ENCODE measurements around the gene CUL2. TPM values are rescaled to one million over a fixed set of nuclear protein-coding genes. Genes with fewer than 3 reads are reported as not detected.
A peak's percentile ranks its signal among the peaks of the same experiment; 100 is the strongest.

The CUL2 gene
- total RNA-seq, 3 donors from 2014 or later, result 18.5 to 40.4 (median 24.7) TPM

- intact Hi-C loops (cut with DNase I, micrococcal nuclease), result no loop called here
- H3K9me3 ChIP-seq, result no peaks in the 10 kb centered on the region
- no peak for TF ChIP-seq CTCF (IDR thresholded peaks at IDR 0.05)
Observed at GRCh38 chr10:34964166-34964800, 125.9 kb downstream of the CUL2 start.

GRCh38 chr10:34962866-34963265 is 127.3 kb downstream of the CUL2 start:
- Histone ChIP-seq H3K4me3 (no peak overlapping the region), H3K9me3 (no peaks in the 10 kb centered on the region), H3K4me1 (ENCODE audit: low read depth) (no peaks in the 10 kb centered on the region), H3K36me3 (ENCODE audit: low read depth) (no peaks in the 10 kb centered on the region)
- no peak for TF ChIP-seq CTCF (IDR thresholded peaks at IDR 0.05)
- intact Hi-C loops (cut with DNase I, micrococcal nuclease), result no loop called here
- DNase-seq, result no peak
- ATAC-seq, result no peak

More at GRCh38 chr10:34964166-34964800, 125.9 kb downstream of the CUL2 start:
- no peaks in the 10 kb centered on the region for H3K36me3 ChIP-seq (ENCODE audit: low read depth)
- ATAC-seq, result no peak
- H3K4me1 ChIP-seq (ENCODE audit: low read depth), result no peaks in the 10 kb centered on the region
- no peak overlapping the region for H3K4me3 ChIP-seq
- no peak for DNase-seq

GRCh38 chr10:34960983-34961382 is 129.2 kb downstream of the CUL2 start:
- intact Hi-C loops (cut with DNase I, micrococcal nuclease), result no loop called here
- Histone ChIP-seq H3K4me3 (no peak overlapping the region), H3K36me3 (ENCODE audit: low read depth) (no peaks in the 10 kb centered on the region), H3K9me3 (no peaks in the 10 kb centered on the region), H3K4me1 (ENCODE audit: low read depth) (no peaks in the 10 kb centered on the region)
- no peak for TF ChIP-seq CTCF (IDR thresholded peaks at IDR 0.05)
- DNase-seq, result no peak
- peak; percentile 52 for ATAC-seq

- Histone ChIP-seq H3K4me1 (ENCODE audit: low read depth) (no peaks in the 10 kb centered on the region), H3K9me3 (no peaks in the 10 kb centered on the region), H3K4me3 (no peak overlapping the region), H3K36me3 (ENCODE audit: low read depth) (no peaks in the 10 kb centered on the region)
- no peak for TF ChIP-seq CTCF (IDR thresholded peaks at IDR 0.05)
- intact Hi-C loops (cut with DNase I, micrococcal nuclease), result no loop called here
- ATAC-seq (no peak), DNase-seq (no peak)
Observed at GRCh38 chr10:34959786-34960185, 130.4 kb downstream of the CUL2 start.

GRCh38 chr10:34959321-34959720 is 130.8 kb downstream of the CUL2 start:
- Histone ChIP-seq H3K4me3 (no peak overlapping the region), H3K36me3 (ENCODE audit: low read depth) (no peaks in the 10 kb centered on the region), H3K4me1 (ENCODE audit: low read depth) (no peaks in the 10 kb centered on the region), H3K9me3 (no peaks in the 10 kb centered on the region)
- no peak for DNase-seq
- TF ChIP-seq CTCF (IDR thresholded peaks at IDR 0.05), result no peak
- no peak for ATAC-seq
- intact Hi-C loops (cut with DNase I, micrococcal nuclease), result no loop called here

Small RNA genes within 50 kb of the gene (microRNA-seq; reads per million reads assigned to microRNA genes)
- gene MIR3611, result 6.3 reads per million, percentile 27 among the genes with 10 or more reads in this experiment

Other genes starting within 250 kb of the CUL2 start
- gene CREM, start 36.5 kb upstream of the CUL2 start, total RNA-seq, result 10 to 100 TPM; 11.8 to 27.4 (median 13.5) TPM
- 10 to 100 TPM; 48.6 to 64.4 (median 51.5) TPM for gene CCNY, start 246.2 kb upstream of the CUL2 start, total RNA-seq